Thyroid gland (tissue), 4 donors: ENCODE data around the gene PYGM.

Experiments
- POLR2A ChIP-seq, 2 donors: fragments of 450-650 bp; IDR thresholded peaks; one replicate each; pipeline ENCODE4 v1.6.1; 2017; ENCODE audit warnings: antibody characterized with exemption in 2 of 2, mild to moderate bottlenecking in 2 of 2, moderate library complexity in 1 of 2
- TF ChIP-seq, protein P1 (sequence below), 6 experiments: fragments of 200-600 bp in 3 of 6; fragments of 450-650 bp in 3 of 6; sonication (generic) in 3 of 6; IDR thresholded peaks; one replicate each; pipeline ENCODE4 v1.5.1; 2016 to 2019; ENCODE audit warnings: antibody characterized with exemption in 6 of 6, mild to moderate bottlenecking in 2 of 6, inconsistent platforms in 1 of 6, moderate library complexity in 1 of 6

DNA sequence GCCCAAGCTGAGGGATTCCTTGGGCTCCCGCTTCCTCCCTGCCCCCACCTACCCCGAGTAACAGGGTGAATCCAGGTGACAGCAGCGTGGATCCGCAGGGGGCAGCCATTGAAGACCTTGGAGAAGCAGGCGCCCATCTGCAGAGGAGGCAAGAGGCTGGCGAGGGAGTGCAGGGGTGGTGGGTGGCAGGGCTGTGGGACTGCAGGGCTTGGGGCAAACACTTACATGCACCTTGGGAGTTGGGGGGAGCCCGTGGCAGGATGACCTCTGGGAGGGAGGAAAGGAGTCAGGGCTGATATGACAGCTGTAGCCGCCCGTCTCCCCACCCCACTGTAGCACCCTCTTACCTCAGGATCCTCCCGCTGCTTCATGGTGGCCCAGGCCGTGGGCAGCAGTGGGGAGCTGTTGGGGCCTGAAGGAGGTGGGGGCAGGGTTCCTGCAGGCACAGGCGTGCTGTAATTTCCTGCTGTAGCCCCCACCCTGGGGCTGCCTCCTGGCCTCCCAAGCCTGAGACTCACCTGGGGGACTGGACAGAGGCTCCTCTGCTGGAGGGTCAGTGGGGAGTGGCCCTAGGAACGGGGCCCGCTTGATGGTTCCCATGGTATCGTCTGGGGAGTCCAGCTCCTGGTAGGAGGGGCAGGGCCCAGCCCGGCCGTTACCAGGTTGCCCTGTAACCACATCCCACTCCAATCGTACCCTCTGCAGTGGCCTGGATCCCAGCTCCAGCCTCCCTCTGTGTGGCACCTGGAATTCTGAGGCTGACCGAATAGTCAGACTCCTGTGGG, 37.2 kb upstream of the PYGM start:
- TF ChIP-seq, protein P1, sequence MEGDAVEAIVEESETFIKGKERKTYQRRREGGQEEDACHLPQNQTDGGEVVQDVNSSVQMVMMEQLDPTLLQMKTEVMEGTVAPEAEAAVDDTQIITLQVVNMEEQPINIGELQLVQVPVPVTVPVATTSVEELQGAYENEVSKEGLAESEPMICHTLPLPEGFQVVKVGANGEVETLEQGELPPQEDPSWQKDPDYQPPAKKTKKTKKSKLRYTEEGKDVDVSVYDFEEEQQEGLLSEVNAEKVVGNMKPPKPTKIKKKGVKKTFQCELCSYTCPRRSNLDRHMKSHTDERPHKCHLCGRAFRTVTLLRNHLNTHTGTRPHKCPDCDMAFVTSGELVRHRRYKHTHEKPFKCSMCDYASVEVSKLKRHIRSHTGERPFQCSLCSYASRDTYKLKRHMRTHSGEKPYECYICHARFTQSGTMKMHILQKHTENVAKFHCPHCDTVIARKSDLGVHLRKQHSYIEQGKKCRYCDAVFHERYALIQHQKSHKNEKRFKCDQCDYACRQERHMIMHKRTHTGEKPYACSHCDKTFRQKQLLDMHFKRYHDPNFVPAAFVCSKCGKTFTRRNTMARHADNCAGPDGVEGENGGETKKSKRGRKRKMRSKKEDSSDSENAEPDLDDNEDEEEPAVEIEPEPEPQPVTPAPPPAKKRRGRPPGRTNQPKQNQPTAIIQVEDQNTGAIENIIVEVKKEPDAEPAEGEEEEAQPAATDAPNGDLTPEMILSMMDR (IDR thresholded peaks at IDR 0.05), result no peak
- TF ChIP-seq POLR2A (IDR thresholded peaks at IDR 0.05), result no peak
